ENCODE measurements around the gene TIMP3. TPM values are rescaled to one million over a fixed set of nuclear protein-coding genes. Genes with fewer than 3 reads are reported as not detected.

Gene TIMP3
- total RNA-seq, 1 donor from 2014 or later, result not detected

DNA sequence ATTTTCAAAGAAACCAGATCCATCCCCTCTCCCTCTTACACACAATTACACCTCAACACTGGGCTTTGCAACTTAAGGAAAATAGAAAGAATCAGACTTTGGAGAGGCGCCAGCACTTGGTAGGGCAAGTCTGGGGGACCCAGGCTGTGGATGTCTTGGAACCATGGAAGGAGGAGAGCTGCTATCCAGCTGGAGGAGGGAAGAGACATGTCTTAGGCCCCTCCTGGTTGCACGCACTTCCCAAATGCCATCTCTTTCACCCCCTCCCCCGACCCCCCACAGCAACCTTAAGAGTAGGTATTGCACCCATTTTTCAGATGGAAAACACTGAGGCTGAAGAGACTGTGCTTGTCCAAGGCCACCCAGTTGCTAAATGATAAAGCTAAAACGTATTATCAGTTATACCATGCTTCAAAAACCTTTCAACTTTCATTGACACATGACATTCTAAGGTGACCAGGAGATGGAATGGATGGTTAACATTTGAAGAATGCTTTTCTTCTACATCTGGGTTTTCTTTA, 3.9 kb downstream of the TIMP3 start:
- intact Hi-C loops (cut with micrococcal nuclease), result no loop called here

DNA sequence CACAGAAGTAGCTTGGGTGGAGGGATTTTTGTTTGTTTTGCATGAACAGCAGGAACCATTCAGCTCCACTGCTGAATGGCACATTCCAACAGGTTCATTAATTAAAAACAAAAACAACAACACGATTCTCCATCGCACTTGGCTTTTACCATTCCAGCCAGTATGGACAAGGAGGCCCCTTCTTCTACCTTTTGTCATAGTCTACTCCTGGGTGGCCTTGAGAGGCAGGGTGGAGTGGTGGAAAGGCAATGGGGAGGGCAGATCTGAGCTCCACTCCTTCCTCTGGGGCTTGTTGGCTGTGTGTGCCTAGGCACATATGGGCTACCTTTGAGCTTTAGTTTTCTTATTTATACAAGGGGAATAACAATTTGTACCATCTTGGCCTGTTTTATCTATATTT, 4.8 kb downstream of the TIMP3 start:
- intact Hi-C loops (cut with micrococcal nuclease), result no loop called here

DNA sequence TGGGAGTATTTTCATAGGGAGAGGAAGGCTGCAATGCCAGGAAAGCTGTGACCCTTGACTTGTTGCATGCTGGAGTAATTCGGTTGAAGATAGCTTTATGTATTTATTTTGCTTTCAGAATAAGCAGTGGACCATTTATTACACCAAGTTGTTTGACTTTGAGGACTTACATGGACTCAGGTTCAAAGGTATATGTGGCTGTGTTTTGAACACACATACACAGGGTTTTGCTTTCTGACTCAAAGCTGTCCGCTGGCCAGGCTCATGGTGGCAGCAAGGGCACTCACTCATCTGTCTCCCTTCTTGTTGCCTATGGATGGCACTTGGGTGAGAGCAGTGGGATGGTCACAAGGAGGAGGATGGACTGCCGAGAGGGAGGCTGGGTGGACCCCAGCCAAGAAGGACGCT, 6.5 kb downstream of the TIMP3 start:
- intact Hi-C loops (cut with micrococcal nuclease), result no loop called here

DNA sequence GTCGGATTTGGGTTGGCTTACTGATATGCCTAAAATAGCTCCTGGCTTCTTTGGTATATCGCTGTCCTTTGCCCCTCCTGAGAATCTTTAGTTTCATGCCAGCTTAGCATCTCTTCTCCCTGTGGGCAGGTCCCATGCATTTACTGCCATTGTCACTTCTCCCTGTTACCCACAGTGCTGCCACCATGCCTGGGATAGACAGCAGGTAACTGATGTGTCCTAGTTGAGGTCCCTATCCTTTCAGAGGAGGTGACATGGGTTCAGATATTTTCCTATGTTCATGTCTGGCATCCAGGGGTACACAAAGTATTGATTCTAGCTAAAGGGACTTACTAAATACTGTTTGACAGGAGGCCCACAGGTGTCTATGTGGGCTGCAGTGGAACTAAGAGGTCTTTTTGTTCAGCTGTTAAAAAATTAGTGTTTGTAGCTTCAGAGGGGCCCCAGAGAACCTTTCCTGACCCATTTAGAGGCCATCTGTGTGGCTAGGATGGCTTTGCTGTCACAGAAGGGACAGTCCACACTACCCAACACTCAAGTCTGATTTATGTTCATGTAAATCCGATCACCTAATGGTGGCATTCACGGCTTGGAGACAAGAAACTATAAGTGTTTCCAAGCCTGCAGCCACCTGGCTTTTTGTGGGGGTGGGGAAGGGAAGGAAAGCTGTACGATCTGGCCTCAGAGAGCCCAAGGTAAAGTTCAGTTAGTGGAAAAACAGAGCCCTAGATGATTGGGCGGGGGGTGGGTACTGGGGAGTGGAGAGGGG, 8.5 kb downstream of the TIMP3 start:
- intact Hi-C loops (cut with micrococcal nuclease), result no loop called here

DNA sequence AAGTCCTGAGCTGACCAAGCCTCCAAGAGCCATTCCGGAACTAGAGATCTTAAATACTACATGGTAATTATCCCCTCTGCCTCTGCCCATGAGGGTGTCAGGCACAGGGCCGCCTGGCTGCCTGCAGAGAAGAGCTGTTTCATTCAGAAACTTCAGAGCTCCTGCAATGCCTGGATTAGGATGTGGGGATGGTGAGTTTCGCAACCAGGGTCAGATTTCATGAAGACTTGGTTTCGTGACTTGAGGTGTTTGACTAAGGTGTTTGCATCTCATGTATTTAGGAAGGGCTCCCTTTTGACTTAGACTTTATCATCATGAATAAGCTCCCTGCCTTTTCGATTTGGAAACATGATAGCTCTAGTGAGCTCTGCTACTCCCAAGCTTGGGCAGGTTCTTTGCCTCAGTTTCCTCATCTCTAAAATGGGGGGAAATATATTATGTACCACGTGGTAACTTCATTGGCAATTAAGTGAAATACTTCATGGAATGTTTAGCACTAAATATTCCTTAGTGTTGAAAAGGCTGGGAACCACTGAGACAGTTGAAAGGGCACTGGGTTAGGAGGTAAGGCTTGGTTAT, 9.1 kb downstream of the TIMP3 start:
- intact Hi-C loops (cut with micrococcal nuclease), result no loop called here

DNA sequence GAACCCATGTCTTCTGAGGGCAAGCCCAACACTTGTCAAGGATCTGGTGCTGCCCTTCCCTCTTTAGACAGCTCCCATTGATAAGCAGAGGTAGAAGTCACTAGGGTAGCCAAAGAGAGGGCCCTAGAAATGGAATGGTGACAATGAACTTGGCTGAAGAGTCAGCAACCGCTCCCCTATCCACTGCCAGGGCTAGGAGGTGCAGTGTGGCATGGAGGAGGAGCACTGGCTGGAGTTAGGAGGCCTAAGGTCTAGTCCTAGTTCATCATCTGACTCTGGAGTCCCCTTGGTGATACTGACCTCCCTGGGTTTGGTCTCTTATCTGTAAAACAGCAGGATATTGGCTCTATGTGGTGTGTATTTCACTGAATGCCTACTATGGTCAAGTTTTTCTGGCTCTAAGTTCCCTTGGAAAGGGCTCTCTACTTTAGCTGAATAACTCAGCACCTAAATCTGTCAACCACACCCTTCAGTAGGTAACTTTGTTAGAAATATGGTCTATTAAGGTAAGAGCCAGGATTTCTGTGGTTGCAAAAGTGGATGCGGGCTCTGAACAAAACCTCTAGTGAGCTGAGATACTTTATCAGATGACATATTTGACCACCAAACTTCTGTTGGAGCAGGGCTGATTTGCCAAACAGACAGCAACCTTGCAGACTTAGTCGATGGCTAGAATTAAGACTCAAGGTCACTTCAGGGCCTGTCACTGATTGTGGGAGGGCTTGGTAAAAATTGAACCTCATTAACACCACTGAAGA, 10.5 kb downstream of the TIMP3 start:
- intact Hi-C loops (cut with micrococcal nuclease), result no loop called here

DNA sequence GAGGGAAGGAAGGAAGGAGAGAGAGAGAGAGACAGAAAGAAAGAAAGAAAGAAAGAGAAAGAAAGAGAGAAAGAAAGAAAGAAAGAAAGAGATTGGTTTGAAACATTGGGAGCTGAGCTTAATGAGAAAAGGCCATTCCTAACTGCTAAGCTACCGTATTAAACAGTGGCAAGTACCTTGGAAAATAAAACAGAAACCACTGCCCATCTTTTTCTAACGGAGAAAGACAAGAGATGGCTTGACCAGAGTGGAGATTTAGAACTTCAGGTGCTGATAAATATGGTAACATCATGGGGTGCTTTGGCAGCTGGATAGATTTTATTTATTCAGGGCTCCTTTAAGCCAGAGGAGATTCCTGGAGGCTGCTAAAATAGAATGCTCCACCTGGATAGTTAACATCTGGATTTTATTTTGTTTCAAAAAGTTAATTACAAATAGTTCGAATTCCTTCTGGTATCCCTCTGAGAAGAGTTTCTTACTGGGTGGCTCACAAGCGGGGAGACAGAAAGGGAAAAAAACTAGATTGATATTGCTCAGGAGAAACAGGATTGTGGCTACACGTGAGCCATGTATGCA, 12.9 kb downstream of the TIMP3 start:
- intact Hi-C loops (cut with micrococcal nuclease), result no loop called here

DNA sequence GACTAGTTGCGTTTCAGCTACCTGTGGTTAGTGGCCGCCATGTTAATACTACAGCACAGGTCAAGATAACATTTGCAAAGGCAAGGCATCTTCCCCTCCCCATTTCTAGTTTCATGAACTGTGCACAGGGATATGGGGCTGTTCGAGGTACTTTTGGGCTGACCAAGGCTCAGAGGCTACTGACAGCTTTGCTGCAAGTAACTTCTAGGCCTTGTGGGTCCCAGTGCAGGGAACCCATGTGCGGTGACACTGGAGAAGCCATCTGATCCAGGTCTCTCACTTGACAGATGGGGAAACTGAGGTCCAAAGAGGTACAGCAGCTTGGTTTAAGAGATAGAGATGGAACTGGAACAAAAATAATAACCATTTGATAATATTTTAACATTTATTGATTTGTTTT, 13.6 kb downstream of the TIMP3 start:
- intact Hi-C loops (cut with micrococcal nuclease), result no loop called here

DNA sequence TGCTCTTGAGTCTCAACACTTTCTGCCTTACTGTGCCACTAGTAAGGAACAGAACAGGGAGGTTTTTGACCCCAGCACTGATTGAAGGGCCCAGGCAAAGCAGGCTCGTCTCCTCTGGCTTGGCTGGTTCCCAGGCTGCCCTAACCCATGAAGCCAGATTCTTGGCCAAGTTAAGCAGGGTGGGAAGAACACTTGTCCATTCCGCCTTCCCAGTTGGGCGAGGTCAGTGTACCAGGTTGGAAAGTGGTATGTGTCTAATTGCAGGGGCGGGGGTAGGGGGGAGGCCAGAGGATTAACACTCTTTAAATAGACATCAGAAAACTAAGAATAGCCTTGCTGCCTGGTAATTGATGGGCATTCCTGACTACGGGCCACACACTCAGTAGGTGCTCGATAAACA, 14.4 kb downstream of the TIMP3 start:
- intact Hi-C loops (cut with micrococcal nuclease), result no loop called here

DNA sequence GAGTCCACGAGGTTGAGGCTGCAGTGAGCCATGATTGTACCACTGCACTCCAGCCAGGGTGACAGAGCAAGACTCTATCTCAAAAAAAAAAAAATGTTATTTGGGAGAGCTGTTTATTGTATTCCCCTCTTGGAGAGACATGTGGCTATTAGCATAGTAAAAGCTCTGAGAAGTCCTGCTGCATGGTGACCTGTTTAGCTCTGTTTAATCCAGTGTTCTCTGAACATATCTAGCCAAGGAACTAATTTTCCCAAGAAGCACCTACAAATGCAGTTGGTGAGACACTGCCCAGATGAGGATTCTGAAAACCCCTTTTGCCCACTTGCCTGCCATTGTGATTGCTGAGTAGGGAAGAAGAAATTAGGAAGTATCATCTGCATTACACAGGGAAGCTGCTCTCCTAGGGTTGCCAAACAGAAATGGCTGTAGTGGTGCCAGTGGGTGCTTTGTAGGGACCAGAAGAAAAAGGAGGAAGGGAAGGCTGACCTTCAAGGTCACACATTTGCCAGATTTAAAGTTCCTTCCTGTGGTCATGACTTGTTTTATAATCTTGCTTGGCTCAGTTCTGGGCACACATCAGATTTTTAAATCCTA, 15.7 kb downstream of the TIMP3 start:
- intact Hi-C loops (cut with micrococcal nuclease), result no loop called here

DNA sequence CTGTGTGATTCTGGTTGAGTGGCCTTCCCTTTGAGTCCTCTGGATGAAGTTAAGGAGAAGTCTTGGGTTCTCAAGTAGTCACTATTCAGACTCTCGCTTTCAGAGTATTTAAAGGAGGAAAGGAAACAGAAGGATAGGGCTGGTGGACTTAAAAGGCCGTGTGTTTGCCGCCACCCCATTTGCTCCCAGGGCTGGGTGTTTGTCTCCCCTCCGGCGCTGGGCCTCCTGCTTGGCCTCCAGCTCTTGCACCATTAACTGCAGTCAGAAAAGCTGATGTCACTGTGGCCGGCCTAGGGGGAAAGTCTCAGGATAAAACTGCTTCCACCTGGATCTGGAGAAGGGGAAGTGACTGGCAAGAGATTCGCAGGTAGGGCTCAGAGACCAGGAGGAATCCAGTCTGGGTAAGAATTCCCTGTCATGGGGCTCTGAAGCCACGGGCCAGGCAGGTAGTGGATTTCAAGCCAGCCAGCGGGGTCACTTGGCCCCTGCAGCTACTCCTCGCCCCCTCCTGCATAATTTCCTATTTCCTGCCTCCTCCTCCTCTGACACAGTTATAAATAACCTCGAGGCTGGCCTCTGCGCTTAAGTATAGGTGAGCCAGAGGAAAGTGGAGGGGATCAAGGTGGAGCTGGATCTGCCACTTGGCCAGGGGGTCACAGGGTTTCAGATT, 17.1 kb downstream of the TIMP3 start:
- intact Hi-C loops (cut with micrococcal nuclease), result no loop called here

DNA sequence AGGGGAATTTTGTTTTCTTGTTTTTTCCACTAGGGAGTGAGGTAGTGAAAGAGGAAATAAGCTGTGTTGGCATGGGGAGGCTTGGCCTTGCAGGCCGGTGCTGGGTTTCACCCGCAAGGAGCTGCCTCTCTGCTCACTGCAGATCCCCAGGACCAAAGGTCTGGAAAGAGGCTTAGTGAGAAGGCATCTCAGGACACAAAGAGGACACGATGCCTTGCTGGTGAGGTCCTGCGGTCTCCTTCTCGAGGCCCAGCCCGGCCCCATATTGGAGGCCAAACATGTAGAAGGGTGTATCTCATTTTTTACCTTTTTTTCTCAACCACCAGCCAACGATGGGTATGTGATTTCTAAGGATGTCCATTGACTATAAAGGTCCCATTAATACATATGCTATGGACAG, 17.6 kb downstream of the TIMP3 start:
- intact Hi-C loops (cut with micrococcal nuclease), result no loop called here

DNA sequence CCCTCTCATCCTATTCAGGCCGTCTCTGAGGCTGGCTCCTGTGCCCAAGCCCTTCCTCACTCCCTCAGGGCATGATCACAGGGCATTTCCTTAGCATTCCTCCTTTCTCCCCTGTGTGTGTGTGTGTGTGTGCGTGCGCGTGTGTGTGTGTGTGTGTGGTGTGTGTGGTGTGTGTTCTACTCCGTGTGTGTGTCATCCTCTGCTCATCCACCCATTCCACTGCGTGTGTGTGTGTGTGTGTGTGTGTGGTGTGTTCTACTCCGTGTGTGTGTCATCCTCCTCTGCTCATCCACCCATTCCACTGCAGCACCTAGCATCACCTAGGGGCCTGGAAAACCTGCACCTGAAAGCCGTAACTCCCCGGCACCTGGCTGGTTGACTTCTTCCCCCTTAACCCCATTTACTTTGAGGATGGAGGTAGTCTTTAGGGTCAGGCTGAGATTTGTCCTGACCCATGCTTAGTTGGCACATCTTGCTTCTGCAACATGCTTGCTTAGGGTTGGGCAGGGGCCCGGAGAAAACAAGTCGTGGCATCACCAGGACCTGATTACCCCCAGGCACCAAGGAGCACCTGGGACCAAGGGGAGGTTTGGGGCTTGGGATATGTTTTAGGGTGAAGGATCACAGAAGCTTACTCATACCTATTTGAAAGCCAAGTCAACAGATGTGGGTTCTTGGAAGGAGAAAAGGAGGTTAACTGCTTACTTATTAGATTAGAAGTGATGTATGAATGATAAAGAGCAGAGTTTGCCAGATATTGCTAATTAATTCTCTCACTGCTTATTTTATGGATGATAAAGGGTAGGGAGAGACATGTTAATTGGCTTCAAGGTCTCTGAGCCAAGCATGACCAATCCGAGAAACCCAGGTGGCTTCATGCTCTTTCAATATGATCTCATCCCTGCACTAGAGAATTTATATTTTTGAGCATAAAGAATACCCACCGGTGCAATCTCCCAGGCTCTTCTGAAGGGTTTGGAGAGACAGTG, 18.9 kb downstream of the TIMP3 start:
- intact Hi-C loops (cut with micrococcal nuclease), result no loop called here

DNA sequence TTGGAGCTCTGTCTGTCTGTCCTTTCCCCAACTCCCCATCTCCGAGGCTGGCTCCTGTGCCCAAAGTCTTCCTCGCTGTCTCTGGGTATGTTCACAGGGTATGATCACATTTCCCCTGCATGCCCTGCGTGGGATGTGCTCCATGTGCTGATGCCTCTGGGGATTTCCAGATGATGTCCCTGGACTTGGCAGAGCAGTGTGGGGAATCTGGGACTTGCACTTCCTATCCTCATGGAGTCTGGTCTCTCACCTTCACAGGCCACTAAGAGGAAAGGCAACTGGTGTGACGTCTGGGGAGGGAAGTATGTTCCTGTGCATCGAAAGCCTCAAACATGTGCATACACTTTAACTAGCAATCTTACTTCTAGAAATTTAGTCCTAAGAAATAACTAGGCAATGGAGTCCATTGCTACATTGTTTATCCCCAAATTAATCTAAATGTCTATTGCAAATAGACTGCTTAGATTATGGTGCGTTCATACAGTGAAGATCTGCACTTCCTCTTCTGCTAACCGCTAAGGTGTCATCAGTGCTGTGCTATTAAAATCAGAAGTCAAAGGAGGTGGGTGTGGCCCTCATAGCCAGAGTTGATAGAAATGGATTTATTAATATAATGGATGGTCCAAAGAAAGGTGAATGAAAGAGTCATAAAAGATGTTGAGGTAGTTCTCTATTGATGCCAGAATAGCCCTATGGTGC, 20.8 kb downstream of the TIMP3 start:
- intact Hi-C loops (cut with micrococcal nuclease), result no loop called here

DNA sequence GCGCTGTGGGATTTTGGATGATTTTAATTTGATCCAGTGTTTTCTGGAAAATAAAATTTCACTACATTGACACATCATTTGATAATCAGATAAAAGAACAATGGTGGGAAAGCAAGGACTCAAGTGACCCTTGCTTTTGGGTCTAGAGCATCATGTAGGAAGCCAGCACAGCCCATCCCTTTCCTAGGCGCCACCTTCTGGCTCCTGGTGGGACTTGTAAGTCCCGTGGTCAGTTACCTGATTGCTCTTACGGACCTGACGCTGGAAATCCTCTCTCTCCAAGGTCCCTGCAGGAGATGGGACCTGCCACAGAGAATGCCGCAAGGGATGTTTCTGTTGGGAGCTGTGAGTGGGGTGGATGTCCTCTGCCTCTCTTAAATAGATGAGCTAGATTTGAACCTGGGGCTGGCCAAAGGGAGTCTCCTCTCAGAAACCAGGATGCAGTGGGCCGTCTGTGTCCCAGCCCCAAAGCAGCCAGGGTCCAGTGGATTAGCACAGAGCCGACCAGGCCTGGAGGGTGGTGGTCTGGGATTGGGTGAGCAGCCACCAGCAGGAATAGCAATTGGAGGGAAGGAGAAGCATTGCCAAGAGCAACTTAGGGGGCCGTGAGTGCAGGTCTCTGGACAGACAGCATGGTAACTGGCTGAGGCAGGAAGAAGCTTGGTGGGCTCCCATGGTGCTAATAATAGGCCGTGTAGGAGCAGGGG, 21.7 kb downstream of the TIMP3 start:
- intact Hi-C loops (cut with micrococcal nuclease), result no loop called here

DNA sequence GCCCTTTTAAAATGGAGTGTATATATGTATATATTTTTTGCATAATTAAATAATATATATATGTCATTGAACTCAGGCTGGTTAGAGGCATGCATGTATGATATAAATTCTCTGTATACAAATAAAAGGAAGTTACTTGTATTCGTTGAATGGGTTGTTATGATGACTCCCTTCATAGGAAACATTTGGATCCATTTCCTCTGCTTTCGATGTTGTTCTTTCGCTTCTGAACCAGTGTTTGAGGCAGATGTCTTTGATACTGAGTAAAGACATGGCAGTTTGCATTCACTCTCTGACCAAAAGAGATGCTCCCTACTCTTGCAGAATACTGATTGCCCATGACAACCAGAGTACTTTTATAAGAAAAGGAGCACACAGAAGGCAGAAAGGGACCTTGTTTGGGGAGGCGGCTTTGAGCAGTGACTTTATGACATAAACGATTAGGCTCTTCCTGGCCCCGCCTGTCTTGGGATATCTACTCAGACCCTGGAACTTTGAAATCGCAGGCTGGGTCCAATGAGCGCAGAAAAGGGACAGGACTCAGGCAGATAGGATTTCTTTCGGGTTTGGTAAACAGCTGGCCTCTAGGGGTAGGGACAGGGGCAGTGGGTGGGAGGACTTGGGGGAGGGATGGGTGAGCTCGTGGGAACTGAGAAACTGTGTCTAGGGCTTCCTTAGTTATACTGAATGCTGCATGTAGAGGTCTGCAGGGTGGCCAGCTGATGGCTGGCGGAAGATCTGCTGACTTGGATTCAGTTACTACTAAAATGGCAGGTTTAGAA, 23.2 kb downstream of the TIMP3 start:
- intact Hi-C loops (cut with micrococcal nuclease), result no loop called here

DNA sequence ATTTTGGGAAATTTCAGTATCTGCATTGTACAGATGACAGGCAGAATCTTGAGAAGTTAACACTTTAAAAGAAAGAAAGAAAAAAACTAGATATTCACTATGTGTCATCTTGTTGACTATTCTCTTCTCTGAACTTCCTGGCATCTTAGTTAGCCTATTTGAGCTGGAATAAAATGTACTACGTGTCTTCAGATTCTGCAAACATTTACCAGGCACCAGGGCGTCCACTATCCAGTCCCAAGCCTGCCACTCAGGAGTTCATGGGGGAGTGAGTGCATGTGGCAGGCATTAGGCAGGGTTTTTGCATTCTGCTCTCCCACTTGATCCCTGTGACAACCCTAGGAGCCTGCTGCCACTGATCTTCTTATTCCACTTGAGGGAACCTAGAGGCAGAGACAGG, 25.0 kb downstream of the TIMP3 start:
- intact Hi-C loops (cut with micrococcal nuclease), result no loop called here

Data from T-helper 1 cell treated with Interleukin-12 subunit alpha and Interleukin-12 subunit beta and Interleukin-4 antibody, amounts not matched to agents 30 ng/mL and 1 ng/mL, for 36 hours (primary cell).